NOMO-1 (cell line): ENCODE measurements around the gene NOTO.
"Not testable (repeated sequence)": the region's sequence is repeated elsewhere in the genome, so short reads cannot be mapped to it uniquely, and the experiment has no call there.

Experiments used
- DNase-seq, 2 experiments: peaks; one replicate each; lab custom pipeline; 2025; ENCODE audit not compliant: unreplicated experiment in 2 of 2; lab: John Stamatoyannopoulos, UW

NOTO gene, protein sequence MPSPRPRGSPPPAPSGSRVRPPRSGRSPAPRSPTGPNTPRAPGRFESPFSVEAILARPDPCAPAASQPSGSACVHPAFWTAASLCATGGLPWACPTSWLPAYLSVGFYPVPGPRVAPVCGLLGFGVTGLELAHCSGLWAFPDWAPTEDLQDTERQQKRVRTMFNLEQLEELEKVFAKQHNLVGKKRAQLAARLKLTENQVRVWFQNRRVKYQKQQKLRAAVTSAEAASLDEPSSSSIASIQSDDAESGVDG

DNA sequence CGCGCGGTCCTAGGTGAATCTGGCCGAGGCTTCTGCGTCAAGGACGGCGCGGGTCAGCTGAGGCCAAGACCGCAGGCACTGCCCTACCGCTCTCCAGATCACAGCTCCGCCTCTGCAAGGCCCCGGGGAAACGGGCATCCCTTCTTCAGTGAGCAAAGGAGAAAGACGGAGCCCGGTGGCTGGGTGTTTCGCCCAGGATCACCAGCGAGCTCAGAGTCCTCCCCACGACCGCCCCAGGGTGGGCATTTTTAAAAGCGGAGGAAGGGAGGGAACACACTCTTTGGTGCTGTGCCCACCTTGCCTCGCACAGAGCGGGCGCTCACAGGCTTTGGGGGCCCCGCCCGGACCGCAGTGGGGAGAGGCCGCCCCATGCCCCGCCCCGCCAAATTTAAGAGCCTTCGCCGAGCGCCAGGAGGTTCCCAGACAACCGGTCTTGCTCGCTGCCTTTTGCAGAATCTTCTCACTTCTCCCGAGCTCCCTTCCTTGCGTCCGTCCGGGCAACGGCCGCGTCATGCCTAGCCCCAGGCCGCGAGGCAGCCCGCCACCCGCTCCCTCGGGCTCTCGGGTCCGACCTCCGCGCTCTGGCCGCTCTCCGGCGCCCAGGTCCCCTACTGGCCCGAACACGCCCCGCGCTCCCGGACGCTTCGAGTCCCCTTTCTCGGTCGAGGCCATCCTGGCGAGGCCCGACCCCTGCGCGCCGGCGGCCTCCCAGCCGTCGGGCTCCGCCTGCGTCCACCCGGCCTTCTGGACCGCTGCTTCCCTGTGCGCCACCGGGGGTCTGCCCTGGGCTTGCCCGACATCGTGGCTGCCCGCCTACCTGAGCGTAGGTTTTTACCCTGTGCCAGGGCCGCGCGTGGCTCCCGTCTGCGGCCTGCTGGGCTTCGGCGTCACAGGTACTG, at the start of gene NOTO:
Gene NOTO (plus strand): TSS at position 419 of the 899 bp plus-strand sequence. CDS start 93 bp downstream, at position 512.
- DNase-seq = no peak

DNA sequence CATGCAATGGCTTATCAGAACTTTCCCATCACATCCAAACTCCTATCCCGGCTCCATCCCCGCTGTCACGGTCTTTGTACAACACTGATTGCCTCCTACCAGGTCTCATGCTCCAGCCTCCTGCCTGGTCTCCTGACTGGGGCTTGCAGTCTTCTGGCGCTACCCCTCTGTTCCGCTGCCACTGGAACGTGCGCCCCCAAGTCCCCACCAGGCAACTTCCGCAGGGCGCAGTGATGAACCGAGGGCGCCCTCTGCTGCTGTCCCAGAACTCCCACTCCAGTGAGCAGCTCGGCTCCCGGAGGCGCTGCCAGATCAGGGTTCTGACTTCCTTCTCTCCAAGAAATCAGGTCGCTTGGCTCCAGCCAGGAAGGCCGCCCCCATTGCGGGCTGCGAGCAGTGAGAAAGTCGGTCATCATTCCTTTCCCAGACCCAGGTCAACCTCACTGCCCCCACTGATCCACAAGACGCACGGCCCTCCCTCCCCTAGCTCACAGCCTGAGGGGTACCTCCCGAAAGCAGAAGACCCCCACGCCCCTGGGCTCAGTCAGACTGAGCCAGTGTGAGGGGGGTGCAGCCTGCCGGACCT, 45.7 kb upstream of the NOTO start:
- DNase-seq = peak; percentile 26 to 40

DNA sequence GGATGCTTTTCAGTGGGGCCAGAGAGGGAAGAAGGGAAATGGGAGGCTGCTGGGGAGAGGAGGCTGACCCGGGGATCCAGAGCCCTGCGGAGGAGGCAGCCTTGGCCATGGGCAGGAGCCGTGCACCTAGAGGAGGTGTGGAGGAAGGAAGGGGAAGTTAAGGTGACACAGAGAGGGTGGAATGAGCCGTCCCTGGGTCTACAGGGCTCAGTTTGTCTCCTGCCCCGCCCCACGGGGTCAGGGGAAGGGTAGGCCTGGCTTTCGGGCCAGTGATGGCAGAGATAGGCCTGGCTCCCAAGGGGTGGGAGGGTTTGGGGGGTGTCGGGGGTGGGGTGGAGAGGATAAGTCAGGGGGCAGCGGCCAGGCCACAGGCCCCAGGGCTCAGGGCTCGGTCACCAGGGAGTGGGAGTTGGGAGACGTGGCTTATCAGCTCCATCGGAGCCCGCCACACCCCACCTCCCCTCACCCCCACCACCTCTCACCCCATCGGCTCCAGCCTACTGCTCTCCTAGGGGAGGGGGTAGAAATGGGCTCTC, 39.5 kb upstream of the NOTO start:
- no peak for DNase-seq

DNA sequence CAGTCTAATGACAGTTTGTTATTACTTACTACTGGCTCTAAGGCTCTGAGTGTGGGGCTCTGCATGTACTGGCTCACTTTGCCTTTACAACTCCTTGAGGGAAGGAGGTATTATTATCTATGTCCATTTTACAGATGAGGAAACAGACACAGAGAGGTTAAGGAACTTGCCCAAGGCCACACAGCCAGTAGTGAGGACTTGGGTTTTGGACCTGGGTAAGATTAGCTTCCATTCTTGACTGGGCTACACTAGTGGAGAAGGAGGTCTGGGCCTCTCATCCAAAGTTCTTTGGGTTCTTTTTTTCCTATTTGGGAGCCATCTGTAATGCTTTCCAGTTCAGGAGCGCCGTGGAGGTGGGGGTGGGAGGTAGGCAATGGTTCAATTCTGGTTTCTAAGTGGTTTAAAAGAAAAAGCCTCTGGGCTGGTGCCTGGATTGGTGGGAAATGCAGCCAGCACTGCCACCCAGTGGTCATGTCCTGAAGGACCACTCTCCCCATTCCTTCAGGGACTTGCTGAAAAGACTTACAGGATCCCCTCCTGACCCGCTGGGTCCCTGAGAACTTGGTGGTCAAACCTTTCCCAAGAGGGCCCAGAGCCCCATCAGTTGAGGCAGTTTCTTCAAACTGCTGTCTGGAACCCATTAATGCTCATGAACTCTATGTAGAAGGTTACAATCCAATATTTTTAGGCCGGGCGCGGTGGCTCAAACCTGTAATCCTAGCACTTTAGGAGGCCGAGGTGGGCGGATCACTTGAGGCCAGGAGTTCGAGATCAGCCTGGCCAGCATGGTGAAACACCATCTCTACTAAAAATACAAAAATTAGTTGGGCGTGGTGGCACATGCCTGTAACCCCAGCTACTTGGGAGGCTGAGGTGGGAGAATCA, 38.6 kb upstream of the NOTO start:
- DNase-seq = peak; percentile 32 to 50

DNA sequence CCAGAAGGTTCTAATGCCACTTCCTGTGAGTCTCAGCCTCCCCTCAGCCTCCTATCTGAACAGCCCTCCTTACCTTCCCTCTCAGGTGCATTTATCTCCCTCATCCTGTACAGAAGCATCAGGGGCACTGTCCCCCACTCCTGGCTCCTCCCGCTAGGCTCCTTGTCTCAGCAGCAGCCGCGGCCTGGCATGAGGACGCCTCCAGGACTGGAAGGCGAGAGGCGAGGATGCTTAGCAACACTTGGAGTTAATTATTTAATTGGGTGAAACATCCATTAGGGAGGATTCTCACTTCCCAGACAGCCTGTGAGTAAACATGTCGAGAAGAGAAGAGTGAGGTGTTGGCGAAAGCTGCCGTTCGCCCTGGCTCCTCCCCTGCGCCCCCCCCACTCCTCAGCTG, 36.4 kb upstream of the NOTO start:
- not testable (repeated sequence) for DNase-seq

DNA sequence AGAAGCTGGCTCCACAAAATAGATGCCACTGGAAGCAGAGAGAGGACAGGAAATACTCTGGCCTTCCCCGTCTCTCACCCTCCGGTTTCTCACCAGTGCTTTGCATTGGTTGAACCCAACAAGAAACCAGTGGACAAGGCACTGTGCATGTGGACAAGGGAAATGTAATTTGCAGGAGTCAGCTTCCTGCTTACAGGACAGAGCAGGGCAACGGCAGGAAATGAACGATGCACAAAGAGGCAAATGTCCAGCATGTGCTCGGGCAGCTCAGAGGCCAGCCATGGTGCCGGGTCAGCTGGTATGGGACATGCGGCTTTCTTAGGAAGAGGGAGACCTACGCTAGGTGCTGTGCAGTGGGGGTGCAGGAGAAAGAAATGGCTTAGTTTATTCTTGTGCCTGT, 35.6 kb upstream of the NOTO start:
- not testable (repeated sequence) for DNase-seq

DNA sequence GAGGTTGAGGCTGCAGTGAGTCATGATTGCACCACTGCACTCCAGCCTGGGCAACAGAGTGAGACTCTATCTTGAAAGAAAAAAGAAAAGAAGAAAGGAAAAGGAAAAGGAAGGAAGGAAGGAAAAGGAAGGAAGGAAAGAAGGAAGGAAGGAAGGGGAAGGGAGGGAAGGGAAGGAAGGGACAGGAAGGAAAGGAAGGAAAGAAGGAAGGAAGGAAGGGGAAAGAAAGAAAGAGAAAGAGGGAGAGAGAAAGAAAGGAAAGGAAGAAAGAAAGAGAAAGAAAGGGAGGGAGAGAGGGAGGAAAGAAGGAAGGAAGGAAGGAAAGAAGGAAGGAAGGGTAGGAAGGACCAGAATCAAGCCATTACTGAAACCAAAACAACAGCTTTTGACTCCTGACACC, 34.0 kb upstream of the NOTO start:
- DNase-seq = not testable (repeated sequence)

DNA sequence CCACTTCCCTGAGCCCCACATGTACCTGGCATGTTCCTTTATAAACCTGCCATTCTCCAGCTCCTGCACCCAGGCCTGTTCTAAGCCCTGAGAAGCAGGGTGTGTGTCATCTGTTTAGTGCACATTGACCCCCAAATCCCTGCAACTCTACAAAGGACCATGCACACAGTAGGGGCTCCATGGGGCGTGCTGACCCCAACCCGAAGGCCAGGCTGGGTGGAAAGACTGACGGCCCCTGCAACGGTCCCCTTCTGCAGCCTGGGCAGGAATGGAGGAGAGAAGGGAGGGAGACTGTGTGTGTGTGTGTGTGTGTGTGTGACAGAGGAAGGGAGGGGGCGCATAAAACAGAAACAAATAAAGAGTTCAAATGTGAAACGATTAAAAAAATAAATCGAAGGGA, 32.0 kb upstream of the NOTO start:
- not testable (repeated sequence) for DNase-seq

DNA sequence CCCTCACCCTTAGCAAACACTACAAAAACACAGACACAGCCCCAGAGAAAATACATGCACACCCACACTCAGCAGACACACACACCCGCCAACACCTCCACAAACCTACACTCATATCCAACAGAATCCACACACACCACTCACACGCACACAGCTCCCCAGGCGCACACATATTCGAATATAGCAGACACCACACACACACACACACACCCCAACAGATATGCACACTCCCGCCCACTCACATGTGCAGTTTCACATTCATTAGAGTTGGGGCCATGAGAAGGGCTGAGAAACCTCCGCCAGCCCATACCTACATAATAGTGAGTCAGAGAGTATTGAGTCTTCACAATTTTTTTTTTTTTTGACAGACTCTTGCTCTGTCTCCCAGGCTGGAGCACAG, 29.4 kb upstream of the NOTO start:
- no peak for DNase-seq

DNA sequence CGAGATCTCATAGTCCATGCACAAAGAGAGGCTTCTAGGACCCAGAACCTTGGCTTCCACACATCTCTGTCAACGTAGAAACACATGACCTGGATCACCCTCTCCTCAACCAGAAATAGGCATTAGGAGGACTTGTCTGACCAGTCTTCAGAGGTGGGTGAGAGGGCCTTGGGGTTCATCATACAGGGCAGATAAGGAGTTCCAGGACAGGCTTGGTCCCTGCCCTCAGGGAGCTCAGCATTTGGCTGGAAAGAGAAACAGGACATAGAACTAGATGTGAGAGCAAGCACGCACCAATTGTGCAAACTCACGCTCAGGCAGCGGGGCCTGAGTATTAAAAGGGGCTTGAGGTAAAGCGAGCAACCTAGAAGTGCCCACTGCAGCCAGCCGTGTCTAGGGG, 28.6 kb upstream of the NOTO start:
- DNase-seq = no peak

DNA sequence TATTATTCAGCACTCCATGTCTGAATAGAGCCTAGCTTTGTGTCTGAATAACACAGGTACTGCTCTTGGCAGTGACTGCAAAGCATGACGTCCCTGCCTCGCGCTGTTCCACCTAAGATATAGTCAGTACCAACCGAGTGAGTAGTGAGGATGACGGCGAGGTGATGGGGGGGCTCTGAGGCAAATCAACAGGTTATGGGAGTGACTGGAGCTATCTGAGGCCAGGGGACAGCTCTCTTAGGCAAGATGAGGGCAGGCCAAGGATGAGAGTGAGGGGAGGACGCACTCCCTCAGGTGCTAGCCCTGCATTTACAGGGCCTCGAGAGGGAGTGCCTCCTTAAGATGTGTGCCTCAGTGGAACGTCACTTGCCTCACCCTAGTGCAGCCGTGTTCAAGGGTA, 28.1 kb upstream of the NOTO start:
- DNase-seq = no peak

DNA sequence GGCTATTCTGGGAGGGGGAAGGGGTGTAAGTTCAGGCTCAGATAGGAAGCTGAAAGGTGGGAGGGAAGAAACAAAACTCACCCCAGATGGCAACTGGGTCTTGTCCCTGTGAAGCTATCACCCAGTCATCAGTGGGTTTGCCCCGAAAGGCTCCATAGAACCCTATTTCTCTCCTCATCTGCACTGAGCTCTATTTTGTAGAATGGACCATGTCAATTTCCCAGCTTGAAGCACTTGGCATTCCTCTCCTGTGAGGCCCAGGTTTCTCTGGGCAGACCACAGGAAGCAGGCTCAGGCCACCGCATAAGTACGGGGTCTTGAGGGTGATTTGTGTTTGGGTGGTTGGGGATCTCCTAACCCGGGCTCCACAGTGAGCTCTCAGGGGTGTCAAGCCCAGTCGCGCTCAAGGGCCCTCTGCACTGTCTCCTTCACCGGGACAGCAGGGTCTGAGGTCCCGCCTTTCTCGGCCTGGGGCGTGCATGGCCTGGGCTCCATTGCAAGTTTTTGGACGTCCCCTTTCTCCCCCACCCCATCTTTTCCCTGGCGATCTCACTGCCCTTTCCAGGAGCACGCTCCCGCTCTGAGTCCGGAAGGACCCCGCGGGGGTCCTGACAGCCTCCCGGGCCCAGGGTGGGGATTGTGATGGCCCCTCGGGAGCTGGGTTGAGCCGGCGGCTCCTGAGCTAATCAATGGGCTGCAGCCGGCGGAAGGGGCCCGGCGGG, 27.3 kb upstream of the NOTO start:
- no peak for DNase-seq

DNA sequence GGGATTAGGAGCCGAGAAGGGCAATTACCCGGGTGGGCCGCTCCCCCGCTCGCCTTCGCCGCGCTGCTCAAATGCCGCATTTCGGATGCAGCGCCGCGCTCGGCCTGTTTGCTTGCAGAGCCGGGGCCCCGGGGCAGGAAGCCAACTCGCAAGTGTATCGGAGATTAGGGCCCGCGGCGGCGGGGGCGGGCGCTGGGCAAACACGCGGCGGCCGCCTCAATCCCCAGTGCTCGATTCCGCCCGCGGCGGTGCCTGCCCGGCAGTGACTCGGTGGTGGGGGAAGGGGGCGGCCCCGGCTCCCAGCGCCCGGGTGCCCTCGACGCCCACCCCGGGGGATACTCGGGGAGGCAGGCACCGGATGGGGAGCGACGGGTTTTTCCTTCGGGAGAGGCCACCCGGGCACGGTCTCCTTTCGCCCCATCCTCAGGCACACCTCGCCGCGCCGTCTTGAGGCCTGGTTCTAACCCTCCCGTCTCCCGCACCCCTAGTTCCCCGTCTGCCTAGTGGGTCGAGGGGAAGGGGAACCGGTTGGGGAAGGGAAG, 26.6 kb upstream of the NOTO start:
- peak; percentile 24 to 48 for DNase-seq

DNA sequence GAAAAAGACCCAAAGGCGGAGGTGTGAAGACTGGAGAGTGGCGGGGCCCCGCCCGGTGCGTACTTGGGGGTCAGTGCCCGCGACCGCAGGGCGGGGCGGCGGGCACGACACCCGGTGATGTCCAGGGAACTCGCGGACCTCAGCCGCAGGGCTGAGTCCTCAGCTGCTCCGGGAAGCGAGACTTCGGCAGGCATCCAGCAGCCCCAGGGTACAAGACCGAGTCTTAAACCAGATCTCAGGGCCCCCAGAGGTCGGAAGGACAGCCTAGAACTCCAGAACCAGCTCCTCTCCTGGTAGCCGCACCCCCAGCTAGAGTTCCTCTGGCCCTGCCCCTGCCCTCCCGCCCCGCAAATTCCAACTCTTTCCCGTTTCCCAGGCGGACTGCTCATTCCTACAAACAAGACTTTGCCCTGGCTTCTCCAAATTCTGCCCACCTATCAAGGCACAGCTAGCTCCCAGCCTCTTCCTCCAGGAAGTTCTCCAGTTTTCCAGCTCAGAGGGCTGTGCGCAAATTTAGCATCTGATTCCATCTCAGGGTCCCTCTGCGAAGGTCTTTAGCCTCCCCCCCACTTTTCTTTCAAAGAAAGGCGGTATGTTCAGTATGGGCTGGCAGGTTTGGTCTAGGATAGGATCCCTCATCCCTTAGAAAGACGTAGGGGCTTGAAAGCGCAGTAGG, 26.0 kb upstream of the NOTO start:
- no peak for DNase-seq

DNA sequence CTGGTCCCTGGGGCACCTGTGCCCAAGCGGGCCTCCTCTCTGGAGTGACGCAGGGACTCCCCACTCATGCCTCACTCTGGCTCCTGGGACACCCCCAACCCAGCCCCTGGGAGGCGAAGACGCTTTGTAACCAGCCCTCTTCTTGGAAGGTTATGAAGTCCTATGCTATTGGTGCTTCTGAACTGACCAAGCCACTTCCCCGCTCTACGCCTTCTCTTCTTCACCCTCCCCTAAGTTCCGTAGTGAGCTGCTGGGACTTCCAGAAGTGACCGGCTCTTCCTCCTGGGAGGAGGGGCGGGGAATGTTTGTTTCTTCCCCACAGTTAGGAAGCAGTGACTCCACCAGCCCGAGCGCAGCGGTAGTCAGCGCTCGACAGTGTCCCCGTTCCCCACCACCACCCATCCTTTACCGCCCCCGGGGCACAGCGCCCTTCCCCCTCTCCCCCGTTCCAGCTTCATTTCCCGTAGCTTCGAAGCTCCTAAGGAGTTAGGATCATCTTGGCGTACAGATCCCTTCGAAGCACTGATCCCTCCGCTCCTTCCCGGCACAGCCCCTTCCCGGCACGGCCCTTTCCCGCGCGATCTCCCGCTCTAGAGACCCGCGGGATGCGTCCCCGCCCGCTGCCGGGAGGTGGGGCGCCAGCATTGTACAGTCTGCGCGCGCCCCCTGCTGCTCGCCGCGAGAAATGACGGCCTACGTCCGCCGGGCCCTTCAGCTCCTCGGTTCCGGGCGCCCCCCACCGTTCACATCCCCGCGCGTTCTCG, 25.3 kb upstream of the NOTO start:
- peak; percentile 71 to 73 for DNase-seq

DNA sequence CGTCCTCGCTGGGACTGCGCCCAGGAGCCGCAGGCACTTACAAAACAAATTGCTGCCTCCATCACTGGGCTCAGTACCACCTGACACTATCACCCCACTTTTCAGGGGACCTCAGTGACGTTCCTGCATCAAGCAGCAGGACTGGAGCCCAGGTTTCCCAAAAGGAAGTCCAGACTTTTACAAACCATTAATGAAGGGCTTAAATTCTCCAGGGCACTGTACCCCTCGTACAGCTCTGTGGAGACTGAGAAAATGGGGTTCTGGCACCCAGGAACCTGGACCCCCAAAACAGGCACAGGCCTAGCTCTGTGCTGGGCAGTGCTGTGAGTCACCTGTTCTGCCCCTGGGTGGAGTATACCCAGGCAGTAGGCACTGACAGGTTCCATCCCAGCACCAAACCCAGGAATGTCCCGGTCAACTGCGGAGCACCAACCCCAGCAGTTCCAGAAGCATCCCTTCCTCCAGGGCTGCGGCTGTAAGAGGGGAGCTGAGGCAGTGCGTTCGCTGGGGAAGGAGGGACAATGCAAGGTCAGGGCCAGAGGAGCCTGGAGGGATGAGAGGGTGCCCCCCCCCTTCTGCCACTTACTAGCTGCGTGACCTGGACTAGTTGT, 24.6 kb upstream of the NOTO start:
- no peak for DNase-seq

DNA sequence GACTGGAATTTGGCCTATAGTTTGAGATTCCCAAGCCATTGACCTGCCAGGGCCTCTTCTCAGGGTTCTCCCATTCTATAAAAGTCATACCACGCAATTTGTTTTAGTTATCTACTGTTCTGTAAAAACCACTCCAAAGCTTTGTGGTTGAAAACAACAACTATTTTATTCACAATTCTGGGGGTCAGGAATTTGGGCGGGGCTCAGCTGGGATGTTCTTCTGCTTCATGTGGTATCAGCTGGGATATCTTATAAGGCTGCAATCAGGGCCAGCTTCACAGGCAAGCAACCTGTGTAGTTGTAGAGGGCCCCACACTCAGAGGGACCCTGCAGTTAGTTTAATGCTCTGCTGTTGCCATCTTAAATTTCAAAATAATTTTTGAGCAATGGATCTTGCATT, 16.4 kb upstream of the NOTO start:
- DNase-seq = no peak

DNA sequence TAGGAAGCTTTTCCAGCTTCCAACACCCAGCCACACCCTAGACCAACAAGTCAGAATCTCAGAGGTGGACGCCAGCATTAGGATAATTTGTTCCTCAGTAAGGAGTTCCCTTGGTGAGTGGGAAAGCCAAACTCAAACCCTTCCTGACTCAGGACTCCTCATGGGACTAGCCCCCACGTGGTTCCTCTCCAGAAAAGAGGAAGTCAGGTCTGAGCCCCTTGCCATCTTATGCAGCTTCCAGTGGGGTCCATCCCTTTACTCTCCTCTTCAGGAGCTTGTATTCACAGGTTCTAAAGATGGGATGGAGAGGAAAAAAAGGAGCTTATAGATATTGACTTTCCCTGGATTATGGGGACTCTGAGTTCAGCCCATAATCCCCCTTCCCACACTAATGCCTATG, 14.8 kb upstream of the NOTO start:
- DNase-seq = no peak
